K562 (cell line): ENCODE data around the gene UGT1A9. TPM values are rescaled to one million over a fixed set of nuclear protein-coding genes. Genes with fewer than 3 reads are reported as not detected.

Source experiments
- CEBPZ ChIP-seq: fragments of 150-350 bp; IDR thresholded peaks from 2 replicates; pipeline ENCODE4 v1.6.1; 2014; ENCODE audit warnings: low read depth, mild to moderate bottlenecking, low read length, borderline replicate concordance
- GATAD2B ChIP-seq: fragments of 450-650 bp; IDR thresholded peaks from 2 replicates; pipeline ENCODE4 v1.6.1; 2017; ENCODE audit warnings: mild to moderate bottlenecking, borderline replicate concordance
- HNRNPL ChIP-seq: fragments of 200-400 bp; formaldehyde crosslinking; IDR thresholded peaks from 2 replicates; pipeline ENCODE4 v1.6.1; 2017; ENCODE audit warnings: low read depth, mild to moderate bottlenecking, low read length
- POLR3A ChIP-seq: IDR thresholded peaks from 2 replicates; pipeline ENCODE4 v1.6.1; 2011; ENCODE audit warnings: borderline replicate concordance, mild to moderate bottlenecking, moderate library complexity; ENCODE audit not compliant: insufficient read length, insufficient read depth; ENCODE audit errors: extremely low read depth
- TSHZ1 ChIP-seq: fragments of 250-450 bp; sonication (Bioruptor Pico); IDR thresholded peaks from 2 replicates; pipeline ENCODE4 v1.4.0; 2020; ENCODE audit warnings: mild to moderate bottlenecking, moderate library complexity
- ZNF592 ChIP-seq: fragments of 450-650 bp; IDR thresholded peaks from 2 replicates; pipeline ENCODE4 v1.6.1; 2017; ENCODE audit warnings: antibody characterized with exemption, mild to moderate bottlenecking
- polyA plus RNA-seq, 8 experiments: library from polyadenylated mRNA; depleted of rRNA in 4 of 8; stranded (reverse) in 5 of 8; unstranded in 3 of 8; fragments of >200 nt; fragmentation: Nextera tagmentation in 2 of 8; fragmentation: Illumina TruSeq in 1 of 8; extraction: Ambion mirVana in 2 of 8; extraction: Trizol in 1 of 8; gene quantifications; 2 replicates each; pipeline versions ENCODE4 v1.2.1 to v1.2.3, GENCODE V29; 2011 to 2014; ENCODE audit warnings: inconsistent platforms in 1 of 8, missing spikeins in 1 of 8
- total RNA-seq, 7 experiments: library from RNA; depleted of rRNA in 6 of 7; stranded (reverse); fragments of >200 nt in 6 of 7; fragmentation: Illumina TruSeq in 2 of 7; extraction: Trizol in 2 of 7; gene quantifications; 2 replicates each; pipeline versions ENCODE4 v1.2.1 to v1.2.3, GENCODE V29; 2011 to 2021; ENCODE audit warnings: low replicate concordance in 1 of 7

Gene UGT1A9
- total and polyA plus RNA-seq, 9 of the 15 experiments (the other 6 are each of a cell fraction or from before 2014, with no cell fraction given), result 0.09 TPM; not detected in 8

- TF ChIP-seq ZNF592, result no peak
- TF ChIP-seq GATAD2B, result no peak
- TF ChIP-seq HNRNPL, result no peak
- no peak for TF ChIP-seq POLR3A
- TF ChIP-seq CEBPZ, result no peak
- TF ChIP-seq TSHZ1 (CRISPR knock-in tag), result no peak
Observed at GRCh38 chr2:233799716-233800115, 128.0 kb downstream of the UGT1A9 start (continued).
